Measurements from ENCODE around the gene TMEM231.

DNA sequence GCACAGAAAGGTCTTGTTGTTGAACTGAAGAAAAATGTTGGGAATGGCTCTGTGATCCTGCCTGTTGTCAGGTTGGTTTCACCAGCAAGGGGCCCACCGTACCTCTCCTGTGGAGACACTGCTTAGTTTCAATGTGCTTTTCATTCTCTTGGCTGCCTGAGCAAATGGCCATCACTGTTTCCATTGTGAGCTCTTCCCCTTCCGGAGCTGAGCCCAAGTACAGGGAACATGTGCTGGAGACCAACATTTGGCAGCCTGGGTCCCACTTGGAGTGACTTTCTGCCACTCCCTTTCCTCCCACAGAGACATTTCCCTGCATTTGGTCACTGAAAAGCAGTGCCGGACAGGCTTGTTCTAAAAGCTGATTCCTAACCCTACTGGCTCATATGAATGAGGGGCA is 33.3 kb upstream of the TMEM231 start:
- TF ChIP-seq CEBPB (IDR thresholded peaks at IDR 0.05) (no peak), TEAD4 (IDR thresholded peaks at IDR 0.05) (no peak), NFIC (IDR thresholded peaks at IDR 0.05) (no peak), TAF1 (IDR thresholded peaks at IDR 0.05; ENCODE audit: low read depth) (no peak), REST (IDR thresholded peaks at IDR 0.05; ENCODE audit: low read depth) (no peak)
